ENCODE data around the gene NDUFAF3.

Gene NDUFAF3

GRCh38 chr3:49025793-49026520 lies 4.0 kb downstream of the NDUFAF3 start:
- Histone ChIP-seq H3K4me3 (ENCODE audit: low read depth in 1 of 5, low read length in 5 of 5) (no peak overlapping the region), H3K27ac (ENCODE audit: low read depth, low read length) (no peak overlapping the region), H3K9ac (ENCODE audit: low read length in 5 of 5) (no peak overlapping the region), H3K4me1 (ENCODE audit: control insufficient read depth in 5 of 5, insufficient read depth in 5 of 5, low read length in 5 of 5) (peaks cover 12 to 58% (median 37%) of the 10 kb centered on the region in 5 donors), H3K36me3 (ENCODE audit: control insufficient read depth in 5 of 5, insufficient read depth in 5 of 5, low read length in 5 of 5) (peaks cover 0 to 51% (median 43%) of the 10 kb centered on the region in 5 donors), H3K27me3 (ENCODE audit: control insufficient read depth in 5 of 5, insufficient read depth in 4 of 5, low read length in 5 of 5) (no peaks in the 10 kb centered on the region), H3K9me3 (ENCODE audit: control insufficient read depth in 5 of 5, low read length in 5 of 5) (no peaks in the 10 kb centered on the region)

GRCh38 chr3:49026536-49026935 lies 4.6 kb downstream of the NDUFAF3 start:
- Histone ChIP-seq H3K9ac (ENCODE audit: low read length in 5 of 5) (no peak overlapping the region), H3K27me3 (ENCODE audit: control insufficient read depth in 5 of 5, insufficient read depth in 4 of 5, low read length in 5 of 5) (no peaks in the 10 kb centered on the region), H3K9me3 (ENCODE audit: control insufficient read depth in 5 of 5, low read length in 5 of 5) (no peaks in the 10 kb centered on the region), H3K27ac (ENCODE audit: low read depth, low read length) (no peak overlapping the region), H3K4me3 (ENCODE audit: low read depth in 1 of 5, low read length in 5 of 5) (no peak overlapping the region), H3K36me3 (ENCODE audit: control insufficient read depth in 5 of 5, insufficient read depth in 5 of 5, low read length in 5 of 5) (peaks cover 4 to 57% (median 49%) of the 10 kb centered on the region in 5 donors), H3K4me1 (ENCODE audit: control insufficient read depth in 5 of 5, insufficient read depth in 5 of 5, low read length in 5 of 5) (peaks cover 12 to 55% (median 35%) of the 10 kb centered on the region in 5 donors)

- peaks cover 7 to 68% (median 60%) of the 10 kb centered on the region in 5 donors for H3K36me3 ChIP-seq (ENCODE audit: control insufficient read depth in 5 of 5, insufficient read depth in 5 of 5, low read length in 5 of 5)
- H3K4me3 ChIP-seq (ENCODE audit: low read depth in 1 of 5, low read length in 5 of 5) = no peak overlapping the region
- H3K9me3 ChIP-seq (ENCODE audit: control insufficient read depth in 5 of 5, low read length in 5 of 5) = no peaks in the 10 kb centered on the region
- peak overlapping the region in 2 of 5 donors; percentile 24 to 87 for H3K9ac ChIP-seq (ENCODE audit: low read length in 5 of 5)
- no peak overlapping the region for H3K27ac ChIP-seq (ENCODE audit: low read depth, low read length)
- no peaks in the 10 kb centered on the region for H3K27me3 ChIP-seq (ENCODE audit: control insufficient read depth in 5 of 5, insufficient read depth in 4 of 5, low read length in 5 of 5)
- H3K4me1 ChIP-seq (ENCODE audit: control insufficient read depth in 5 of 5, insufficient read depth in 5 of 5, low read length in 5 of 5) = peaks cover 11 to 51% (median 32%) of the 10 kb centered on the region in 5 donors
Observed at GRCh38 chr3:49027634-49028033, 5.7 kb downstream of the NDUFAF3 start.

GRCh38 chr3:49028298-49028672 lies 6.4 kb downstream of the NDUFAF3 start:
- no peaks in the 10 kb centered on the region for H3K9me3 ChIP-seq (ENCODE audit: control insufficient read depth in 5 of 5, low read length in 5 of 5)
- no peaks in the 10 kb centered on the region for H3K27me3 ChIP-seq (ENCODE audit: control insufficient read depth in 5 of 5, insufficient read depth in 4 of 5, low read length in 5 of 5)
- H3K36me3 ChIP-seq (ENCODE audit: control insufficient read depth in 5 of 5, insufficient read depth in 5 of 5, low read length in 5 of 5) = peaks cover 7 to 70% (median 63%) of the 10 kb centered on the region in 5 donors
- H3K4me3 ChIP-seq (ENCODE audit: low read depth in 1 of 5, low read length in 5 of 5) = peak overlapping the region; percentile 63 to 81 (median 70)
- H3K9ac ChIP-seq (ENCODE audit: low read length in 5 of 5) = peak overlapping the region in 3 of 5 donors; percentile 87
- H3K4me1 ChIP-seq (ENCODE audit: control insufficient read depth in 5 of 5, insufficient read depth in 5 of 5, low read length in 5 of 5) = peaks cover 8 to 51% (median 30%) of the 10 kb centered on the region in 5 donors
- peak overlapping the region; percentile 92 for H3K27ac ChIP-seq (ENCODE audit: low read depth, low read length)

GRCh38 chr3:49028673-49029562 lies 7.0 kb downstream of the NDUFAF3 start, which contains the start of gene IMPDH2:
IMPDH2 (minus strand) TSS chr3:49029398; CDS start chr3:49029350, 48 bp downstream.
- Histone ChIP-seq H3K4me1 (ENCODE audit: control insufficient read depth in 5 of 5, insufficient read depth in 5 of 5, low read length in 5 of 5) (peaks cover 8 to 50% (median 29%) of the 10 kb centered on the region in 5 donors), H3K4me3 (ENCODE audit: low read depth in 1 of 5, low read length in 5 of 5) (peak within 1 kb of the TSS; percentile 63 to 81 (median 70)), H3K27ac (ENCODE audit: low read depth, low read length) (peak within 1 kb of the TSS; percentile 92), H3K9ac (ENCODE audit: low read length in 5 of 5) (peak within 1 kb of the TSS; percentile 81 to 87 (median 87)), H3K27me3 (ENCODE audit: control insufficient read depth in 5 of 5, insufficient read depth in 4 of 5, low read length in 5 of 5) (no peaks in the 10 kb centered on the region), H3K36me3 (ENCODE audit: control insufficient read depth in 5 of 5, insufficient read depth in 5 of 5, low read length in 5 of 5) (peaks cover 7 to 66% (median 62%) of the 10 kb centered on the region in 5 donors), H3K9me3 (ENCODE audit: control insufficient read depth in 5 of 5, low read length in 5 of 5) (no peaks in the 10 kb centered on the region)

GRCh38 chr3:49029563-49029884 lies 7.6 kb downstream of the NDUFAF3 start:
- peak overlapping the region; percentile 48 to 87 (median 81) for H3K9ac ChIP-seq (ENCODE audit: low read length in 5 of 5)
- peak overlapping the region; percentile 32 to 79 (median 70) for H3K4me3 ChIP-seq (ENCODE audit: low read depth in 1 of 5, low read length in 5 of 5)
- no peaks in the 10 kb centered on the region for H3K9me3 ChIP-seq (ENCODE audit: control insufficient read depth in 5 of 5, low read length in 5 of 5)
- H3K27me3 ChIP-seq (ENCODE audit: control insufficient read depth in 5 of 5, insufficient read depth in 4 of 5, low read length in 5 of 5) = no peaks in the 10 kb centered on the region
- peak overlapping the region; percentile 92 for H3K27ac ChIP-seq (ENCODE audit: low read depth, low read length)
- H3K36me3 ChIP-seq (ENCODE audit: control insufficient read depth in 5 of 5, insufficient read depth in 5 of 5, low read length in 5 of 5) = peaks cover 7 to 65% (median 58%) of the 10 kb centered on the region in 5 donors
- peaks cover 8 to 45% (median 29%) of the 10 kb centered on the region in 5 donors for H3K4me1 ChIP-seq (ENCODE audit: control insufficient read depth in 5 of 5, insufficient read depth in 5 of 5, low read length in 5 of 5)

- no peak overlapping the region for H3K4me3 ChIP-seq (ENCODE audit: low read depth in 1 of 5, low read length in 5 of 5)
- no peaks in the 10 kb centered on the region for H3K9me3 ChIP-seq (ENCODE audit: control insufficient read depth in 5 of 5, low read length in 5 of 5)
- no peaks in the 10 kb centered on the region for H3K27me3 ChIP-seq (ENCODE audit: control insufficient read depth in 5 of 5, insufficient read depth in 4 of 5, low read length in 5 of 5)
- H3K27ac ChIP-seq (ENCODE audit: low read depth, low read length) = peak overlapping the region; percentile 92
- peaks cover 7 to 64% (median 55%) of the 10 kb centered on the region in 5 donors for H3K36me3 ChIP-seq (ENCODE audit: control insufficient read depth in 5 of 5, insufficient read depth in 5 of 5, low read length in 5 of 5)
- H3K4me1 ChIP-seq (ENCODE audit: control insufficient read depth in 5 of 5, insufficient read depth in 5 of 5, low read length in 5 of 5) = peaks cover 8 to 42% (median 28%) of the 10 kb centered on the region in 5 donors
- H3K9ac ChIP-seq (ENCODE audit: low read length in 5 of 5) = no peak overlapping the region
Observed at GRCh38 chr3:49030321-49030720, 8.4 kb downstream of the NDUFAF3 start.

- no peaks in the 10 kb centered on the region for H3K27me3 ChIP-seq (ENCODE audit: control insufficient read depth in 5 of 5, insufficient read depth in 4 of 5, low read length in 5 of 5)
- H3K27ac ChIP-seq (ENCODE audit: low read depth, low read length) = no peak overlapping the region
- H3K36me3 ChIP-seq (ENCODE audit: control insufficient read depth in 5 of 5, insufficient read depth in 5 of 5, low read length in 5 of 5) = peaks cover 11 to 64% (median 46%) of the 10 kb centered on the region in 5 donors
- no peak overlapping the region for H3K4me3 ChIP-seq (ENCODE audit: low read depth in 1 of 5, low read length in 5 of 5)
- no peak overlapping the region for H3K9ac ChIP-seq (ENCODE audit: low read length in 5 of 5)
- H3K4me1 ChIP-seq (ENCODE audit: control insufficient read depth in 5 of 5, insufficient read depth in 5 of 5, low read length in 5 of 5) = peaks cover 8 to 34% (median 28%) of the 10 kb centered on the region in 5 donors
- H3K9me3 ChIP-seq (ENCODE audit: control insufficient read depth in 5 of 5, low read length in 5 of 5) = no peaks in the 10 kb centered on the region
Observed at GRCh38 chr3:49032646-49033304, 10.9 kb downstream of the NDUFAF3 start.

GRCh38 chr3:49034650-49035049 lies 12.7 kb downstream of the NDUFAF3 start:
- peak overlapping the region in 2 of 5 donors; percentile 20 to 47 for H3K9ac ChIP-seq (ENCODE audit: low read length in 5 of 5)
- no peaks in the 10 kb centered on the region for H3K9me3 ChIP-seq (ENCODE audit: control insufficient read depth in 5 of 5, low read length in 5 of 5)
- H3K36me3 ChIP-seq (ENCODE audit: control insufficient read depth in 5 of 5, insufficient read depth in 5 of 5, low read length in 5 of 5) = peaks cover 11 to 67% (median 46%) of the 10 kb centered on the region in 5 donors
- no peak overlapping the region for H3K27ac ChIP-seq (ENCODE audit: low read depth, low read length)
- no peak overlapping the region for H3K4me3 ChIP-seq (ENCODE audit: low read depth in 1 of 5, low read length in 5 of 5)
- H3K27me3 ChIP-seq (ENCODE audit: control insufficient read depth in 5 of 5, insufficient read depth in 4 of 5, low read length in 5 of 5) = no peaks in the 10 kb centered on the region
- H3K4me1 ChIP-seq (ENCODE audit: control insufficient read depth in 5 of 5, insufficient read depth in 5 of 5, low read length in 5 of 5) = peaks cover 2 to 17% (median 13%) of the 10 kb centered on the region in 5 donors

Data from subcutaneous abdominal adipose tissue (tissue), 5 donors.